ENCODE measurements around the gene FMO2.

FMO2 gene

DNA sequence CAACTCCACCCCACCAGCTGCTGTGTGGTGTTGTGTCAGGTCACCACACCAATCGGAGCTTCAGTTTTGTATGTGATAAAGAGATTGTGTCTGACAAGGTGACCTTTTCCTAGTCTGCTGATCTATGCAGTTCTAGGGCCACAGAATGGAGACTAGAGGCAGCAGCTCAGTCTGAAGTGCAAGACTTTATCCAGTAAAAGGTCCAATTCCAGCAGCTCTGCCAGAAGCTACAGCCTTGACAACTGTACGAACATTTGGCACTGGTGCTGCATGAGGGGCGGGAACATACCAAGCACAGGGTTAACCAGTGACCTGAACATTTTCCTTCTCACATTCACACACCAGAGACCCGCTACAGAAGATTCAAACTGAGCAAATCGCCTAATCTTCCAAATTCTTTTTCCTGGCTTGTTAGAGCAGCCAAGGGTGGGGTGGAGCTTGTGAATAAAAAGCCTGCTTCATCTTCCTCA, 72.5 kb downstream of the FMO2 start:
- no peak for DNase-seq (ENCODE audit: low read depth in 2 of 2)

DNA sequence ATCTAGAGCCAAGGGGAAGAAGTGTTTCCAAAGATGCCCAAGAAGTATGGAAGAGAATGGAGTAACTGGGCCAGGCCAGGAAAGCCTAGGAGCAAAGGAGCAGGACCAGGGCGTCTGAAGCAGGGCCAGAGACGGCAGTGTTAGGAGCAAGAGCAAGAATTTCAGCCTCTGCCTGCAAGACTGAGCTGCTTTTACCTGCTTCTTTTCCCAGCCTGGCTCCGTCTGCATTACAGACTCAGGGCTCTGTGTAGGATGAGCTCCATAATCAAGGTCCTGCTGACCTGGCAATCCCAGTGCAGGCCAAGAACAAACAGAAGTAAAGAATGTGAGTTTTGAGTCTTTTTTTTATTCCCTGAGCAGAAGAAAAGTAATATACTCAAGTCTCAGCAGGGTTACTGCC, 73.3 kb downstream of the FMO2 start:
- DNase-seq (ENCODE audit: low read depth in 2 of 2) = no peak

DNA sequence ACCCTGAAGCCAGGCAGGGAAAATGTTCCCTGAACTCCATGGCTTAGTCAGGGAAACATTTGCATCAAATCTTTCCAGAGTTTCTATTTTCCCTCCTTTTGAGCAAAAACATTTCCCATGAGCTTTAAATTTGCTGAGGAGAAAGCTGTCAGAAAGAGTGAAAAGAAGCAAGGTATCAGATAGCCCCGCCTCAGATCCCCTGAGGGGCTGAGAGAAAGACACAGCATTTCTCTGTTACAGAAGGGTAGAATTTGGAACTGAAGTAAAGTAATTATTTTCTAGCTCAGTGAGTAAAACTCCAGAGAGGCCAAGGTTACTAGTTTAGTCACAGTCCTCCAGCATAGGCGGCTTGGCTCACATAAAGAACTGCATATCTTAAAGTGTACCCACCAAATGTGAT, 73.8 kb downstream of the FMO2 start:
- DNase-seq (ENCODE audit: low read depth in 2 of 2) = no peak
